ENCODE data around the gene CCDC88C.

- no peak for TF ChIP-seq CTCF (IDR thresholded peaks at IDR 0.05)
- no peak for TF ChIP-seq POLR2A (IDR thresholded peaks at IDR 0.05)
These were observed 187.8 kb downstream of the CCDC88C start for GRCh38 chr14:91229743-91230200.
